AG09319 (cell line): Measurements from ENCODE around the gene AIF1.

Experiments used
- DNase-seq: peaks from one replicate; pipeline ENCODE4 v3.0.0-alpha.2; 2010; ENCODE audit warnings: low read depth; ENCODE audit errors: extremely low read depth
- CTCF ChIP-seq: IDR thresholded peaks from 2 replicates; pipeline ENCODE4 v1.5.1; 2011; ENCODE audit warnings: low read depth, mild to moderate bottlenecking, inconsistent platforms, low read length, moderate library complexity

Gene AIF1

GRCh38 chr6:31624070-31624469 is 9.0 kb downstream of the AIF1 start:
- no peak for DNase-seq
- TF ChIP-seq CTCF: no peak

GRCh38 chr6:31626952-31627351 is 11.9 kb downstream of the AIF1 start:
- no peak for DNase-seq
- no peak for TF ChIP-seq CTCF

GRCh38 chr6:31627690-31628287 is 12.8 kb downstream of the AIF1 start:
- no peak for DNase-seq
- no peak for TF ChIP-seq CTCF

GRCh38 chr6:31629014-31629413 is 14.0 kb downstream of the AIF1 start:
- DNase-seq: no peak
- TF ChIP-seq CTCF: no peak

- TF ChIP-seq CTCF: no peak
- DNase-seq: no peak
These were observed 15.3 kb downstream of the AIF1 start for GRCh38 chr6:31630177-31630934.

GRCh38 chr6:31631209-31631608 is 16.2 kb downstream of the AIF1 start:
- TF ChIP-seq CTCF: no peak
- no peak for DNase-seq

GRCh38 chr6:31631681-31632278 is 16.7 kb downstream of the AIF1 start:
- DNase-seq: no peak
- no peak for TF ChIP-seq CTCF
